Suppressor macrophage (primary cell): ENCODE data around the gene PDZD2.
"Not testable (repeated sequence)": the region's sequence is repeated elsewhere in the genome, so short reads cannot be mapped to it uniquely, and the experiment has no call there.

ENCODE experiments used
- DNase-seq, 4 experiments: peaks; one replicate each; pipeline ENCODE4 v3.0.0-alpha.2; 2020 to 2022

Gene PDZD2

GRCh38 chr5:31983851-31984250 lies 344.9 kb downstream of the PDZD2 start:
- DNase-seq: no peak

- DNase-seq: no peak
These were observed 345.8 kb downstream of the PDZD2 start for GRCh38 chr5:31984691-31985090.

GRCh38 chr5:31986101-31986500 lies 347.2 kb downstream of the PDZD2 start:
- no peak for DNase-seq

- DNase-seq: no peak
These were observed 349.2 kb downstream of the PDZD2 start for GRCh38 chr5:31987985-31988710.

- DNase-seq: no peak
These were observed 351.2 kb downstream of the PDZD2 start for GRCh38 chr5:31990081-31990650.

GRCh38 chr5:31990701-31991110 lies 351.8 kb downstream of the PDZD2 start:
- DNase-seq: no peak

GRCh38 chr5:31992377-31992776 lies 353.4 kb downstream of the PDZD2 start:
- DNase-seq: no peak

GRCh38 chr5:31993165-31993961 lies 354.4 kb downstream of the PDZD2 start:
- no peak for DNase-seq

GRCh38 chr5:31995006-31995405 lies 356.1 kb downstream of the PDZD2 start:
- no peak for DNase-seq

GRCh38 chr5:31995714-31996113 lies 356.8 kb downstream of the PDZD2 start:
- no peak for DNase-seq

GRCh38 chr5:31996909-31997308 lies 358.0 kb downstream of the PDZD2 start:
- no peak for DNase-seq

GRCh38 chr5:31999470-31999869 lies 360.5 kb downstream of the PDZD2 start:
- no peak for DNase-seq

- DNase-seq: no peak
These were observed 361.8 kb downstream of the PDZD2 start for GRCh38 chr5:32000731-32001130.

- DNase-seq: no peak
These were observed 362.4 kb downstream of the PDZD2 start for GRCh38 chr5:32001284-32001683.

GRCh38 chr5:32001707-32002106 lies 362.8 kb downstream of the PDZD2 start:
- no peak for DNase-seq

- no peak for DNase-seq
These were observed 363.8 kb downstream of the PDZD2 start for GRCh38 chr5:32002755-32003154.

- no peak for DNase-seq
These were observed 365.1 kb downstream of the PDZD2 start for GRCh38 chr5:32003981-32004380.

- DNase-seq: no peak
These were observed 365.5 kb downstream of the PDZD2 start for GRCh38 chr5:32004404-32004803.

- DNase-seq: no peak
These were observed 369.8 kb downstream of the PDZD2 start for GRCh38 chr5:32008746-32009145.

GRCh38 chr5:32013658-32014057 lies 374.7 kb downstream of the PDZD2 start:
- DNase-seq: no peak

GRCh38 chr5:32014096-32014745 lies 375.3 kb downstream of the PDZD2 start:
- DNase-seq: no peak

- not testable (repeated sequence) for DNase-seq
These were observed 376.3 kb downstream of the PDZD2 start for GRCh38 chr5:32015262-32015661.

GRCh38 chr5:32017692-32018367 lies 378.9 kb downstream of the PDZD2 start:
- DNase-seq: no peak
